ENCODE data around the gene AAK1.
A peak's percentile ranks its signal among the peaks of the same experiment; 100 is the strongest.

AAK1 gene

GRCh38 chr2:69567157-69567908 lies 76.2 kb downstream of the AAK1 start:
- H3K27ac ChIP-seq (ENCODE audit: low read length): no peak overlapping the region
- no peaks in the 10 kb centered on the region for H3K4me1 ChIP-seq (ENCODE audit: low read length)
- H3K4me3 ChIP-seq (ENCODE audit: low read length): no peak overlapping the region
- H3K4me2 ChIP-seq (ENCODE audit: low read length): no peak overlapping the region
- H4K20me1 ChIP-seq (ENCODE audit: insufficient read depth, low read length): no peaks in the 10 kb centered on the region
- no peak for TF ChIP-seq CTCF (IDR thresholded peaks at IDR 0.05; ENCODE audit: low read depth, low read length)
- TF ChIP-seq EZH2phosphoT487 (IDR thresholded peaks at IDR 0.05; ENCODE audit: low read depth): no peak
- no peak overlapping the region for H2AFZ ChIP-seq (ENCODE audit: low read depth, low read length)
- H3K9ac ChIP-seq (ENCODE audit: low read length): no peak overlapping the region
- H3K27me3 ChIP-seq (ENCODE audit: low read depth, low read length): peaks cover 20% of the 10 kb centered on the region
- H3K9me3 ChIP-seq (ENCODE audit: insufficient read depth, low read length): no peaks in the 10 kb centered on the region
- no peaks in the 10 kb centered on the region for H3K36me3 ChIP-seq (replicated peaks; ENCODE audit: low read depth, low read length)
- H3K79me2 ChIP-seq (ENCODE audit: low read length): no peaks in the 10 kb centered on the region

GRCh38 chr2:69566669-69567068 lies 76.9 kb downstream of the AAK1 start:
- H3K4me3 ChIP-seq (ENCODE audit: low read length): no peak overlapping the region
- H3K4me1 ChIP-seq (ENCODE audit: low read length): no peaks in the 10 kb centered on the region
- no peaks in the 10 kb centered on the region for H4K20me1 ChIP-seq (ENCODE audit: insufficient read depth, low read length)
- no peak overlapping the region for H3K4me2 ChIP-seq (ENCODE audit: low read length)
- no peak overlapping the region for H2AFZ ChIP-seq (ENCODE audit: low read depth, low read length)
- TF ChIP-seq CTCF (IDR thresholded peaks at IDR 0.05; ENCODE audit: low read depth, low read length): no peak
- TF ChIP-seq EZH2phosphoT487 (IDR thresholded peaks at IDR 0.05; ENCODE audit: low read depth): no peak
- H3K36me3 ChIP-seq (replicated peaks; ENCODE audit: low read depth, low read length): no peaks in the 10 kb centered on the region
- no peak overlapping the region for H3K9ac ChIP-seq (ENCODE audit: low read length)
- H3K27me3 ChIP-seq (ENCODE audit: low read depth, low read length): peaks cover 26% of the 10 kb centered on the region
- no peaks in the 10 kb centered on the region for H3K79me2 ChIP-seq (ENCODE audit: low read length)
- no peak overlapping the region for H3K27ac ChIP-seq (ENCODE audit: low read length)
- no peaks in the 10 kb centered on the region for H3K9me3 ChIP-seq (ENCODE audit: insufficient read depth, low read length)

- Histone ChIP-seq H3K36me3 (replicated peaks; ENCODE audit: low read depth, low read length) (no peaks in the 10 kb centered on the region), H3K79me2 (ENCODE audit: low read length) (no peaks in the 10 kb centered on the region), H2AFZ (ENCODE audit: low read depth, low read length) (no peak overlapping the region), H3K9me3 (ENCODE audit: insufficient read depth, low read length) (no peaks in the 10 kb centered on the region), H3K27me3 (ENCODE audit: low read depth, low read length) (peaks cover 29% of the 10 kb centered on the region), H3K4me3 (ENCODE audit: low read length) (no peak overlapping the region), H4K20me1 (ENCODE audit: insufficient read depth, low read length) (no peaks in the 10 kb centered on the region), H3K27ac (ENCODE audit: low read length) (no peak overlapping the region), H3K9ac (ENCODE audit: low read length) (no peak overlapping the region), H3K4me2 (ENCODE audit: low read length) (no peak overlapping the region), H3K4me1 (ENCODE audit: low read length) (0 out of 2 replicates have a peak, but pooled peaks cover 4% of the 10 kb centered on the region)
- TF ChIP-seq EZH2phosphoT487 (IDR thresholded peaks at IDR 0.05; ENCODE audit: low read depth): no peak
- peak; percentile 88 for TF ChIP-seq CTCF (IDR thresholded peaks at IDR 0.05; ENCODE audit: low read depth, low read length)
Measured at GRCh38 chr2:69565431-69565839, 78.1 kb downstream of the AAK1 start.

GRCh38 chr2:69564604-69565003 lies 78.9 kb downstream of the AAK1 start:
- H3K79me2 ChIP-seq (ENCODE audit: low read length): no peaks in the 10 kb centered on the region
- H3K9me3 ChIP-seq (ENCODE audit: insufficient read depth, low read length): no peaks in the 10 kb centered on the region
- no peak overlapping the region for H2AFZ ChIP-seq (ENCODE audit: low read depth, low read length)
- no peak overlapping the region for H3K27ac ChIP-seq (ENCODE audit: low read length)
- TF ChIP-seq EZH2phosphoT487 (IDR thresholded peaks at IDR 0.05; ENCODE audit: low read depth): no peak
- no peak for TF ChIP-seq CTCF (IDR thresholded peaks at IDR 0.05; ENCODE audit: low read depth, low read length)
- 0 out of 2 replicates have a peak, but pooled peaks cover 4% of the 10 kb centered on the region for H3K4me1 ChIP-seq (ENCODE audit: low read length)
- H3K36me3 ChIP-seq (replicated peaks; ENCODE audit: low read depth, low read length): no peaks in the 10 kb centered on the region
- H3K27me3 ChIP-seq (ENCODE audit: low read depth, low read length): peaks cover 30% of the 10 kb centered on the region
- H3K4me3 ChIP-seq (ENCODE audit: low read length): no peak overlapping the region
- no peaks in the 10 kb centered on the region for H4K20me1 ChIP-seq (ENCODE audit: insufficient read depth, low read length)
- H3K4me2 ChIP-seq (ENCODE audit: low read length): no peak overlapping the region
- no peak overlapping the region for H3K9ac ChIP-seq (ENCODE audit: low read length)

Measured in OCI-LY3 (cell line).